GM18519 (cell line): Measurements from ENCODE around the gene SYTL5.

Experiments
- ATAC-seq: cut with Tn5 transposase; IDR thresholded peaks from one replicate; pipeline ENCODE4 v1.9.1; 2021; ENCODE audit warnings: mild to moderate bottlenecking, moderate library complexity; ENCODE audit not compliant: unreplicated experiment, low FRiP score

The SYTL5 gene

DNA sequence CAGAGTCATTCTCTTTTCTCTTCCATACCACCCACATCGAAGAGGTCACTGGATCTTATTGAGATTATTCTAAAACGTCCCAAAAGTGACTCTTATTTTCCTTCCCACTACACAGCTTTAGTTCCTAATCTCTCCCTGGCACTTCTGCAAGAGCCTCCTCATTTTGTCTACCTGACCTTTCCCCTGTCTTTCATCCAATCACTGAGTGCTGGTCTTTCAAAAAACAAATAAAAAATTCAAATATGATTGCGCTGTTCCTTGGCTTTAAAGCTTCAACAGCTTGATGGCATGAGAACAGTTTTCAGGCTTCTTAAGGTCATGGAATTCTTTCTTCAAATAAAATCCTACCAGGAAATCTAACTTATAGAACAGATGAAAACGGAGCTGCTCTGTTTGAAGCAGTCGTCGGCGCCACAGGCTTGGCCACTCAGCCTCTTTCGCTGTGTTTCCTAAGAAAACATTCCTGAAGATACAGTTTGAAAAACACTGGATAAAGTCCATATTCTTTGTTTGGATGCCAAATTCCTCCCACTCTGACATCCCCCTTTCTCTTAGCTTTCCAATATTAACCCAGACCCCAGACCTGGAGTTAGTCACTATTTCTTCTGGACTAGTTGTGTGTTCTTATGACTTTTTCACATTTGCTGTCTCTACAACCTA lies 12.5 kb downstream of the SYTL5 start:
- no peak for ATAC-seq

DNA sequence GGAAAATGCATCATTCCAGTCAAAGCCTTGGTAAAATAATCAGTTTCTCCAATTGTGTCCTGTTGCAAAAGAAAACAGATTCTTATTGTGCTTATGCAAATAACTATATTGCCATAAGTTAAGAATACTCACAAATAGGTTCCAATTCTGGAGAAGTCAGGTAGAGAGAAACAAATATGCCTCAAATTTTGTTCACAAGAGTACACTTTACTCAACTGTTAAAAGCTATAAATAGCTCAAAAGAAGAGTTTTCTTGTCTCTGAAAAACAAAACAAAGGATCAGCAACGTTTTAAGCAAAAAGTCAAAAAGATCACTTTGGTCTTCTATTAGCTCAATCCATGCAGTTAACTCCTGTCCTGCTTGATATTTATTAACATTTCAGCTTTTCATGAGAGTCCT lies 21.9 kb downstream of the SYTL5 start:
- ATAC-seq = no peak

DNA sequence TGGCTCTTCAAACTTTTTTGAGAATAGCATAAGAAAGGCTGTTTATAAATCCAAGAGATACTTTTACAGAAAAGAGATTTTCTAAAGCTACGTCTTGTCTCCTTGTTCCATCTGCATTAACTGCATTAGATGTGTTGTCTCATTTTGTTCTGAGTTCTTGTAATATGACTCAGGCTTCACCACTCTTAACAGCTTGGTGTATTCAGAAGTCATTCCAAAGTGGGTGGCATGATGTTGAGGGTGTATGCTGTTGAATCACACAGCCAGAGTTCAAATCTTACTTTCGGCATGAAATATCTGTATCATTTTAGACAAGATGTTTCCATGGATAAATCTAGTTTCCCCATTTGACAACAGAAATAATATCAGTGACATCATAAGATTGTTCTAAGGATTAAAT lies 30.1 kb downstream of the SYTL5 start:
- ATAC-seq = no peak

DNA sequence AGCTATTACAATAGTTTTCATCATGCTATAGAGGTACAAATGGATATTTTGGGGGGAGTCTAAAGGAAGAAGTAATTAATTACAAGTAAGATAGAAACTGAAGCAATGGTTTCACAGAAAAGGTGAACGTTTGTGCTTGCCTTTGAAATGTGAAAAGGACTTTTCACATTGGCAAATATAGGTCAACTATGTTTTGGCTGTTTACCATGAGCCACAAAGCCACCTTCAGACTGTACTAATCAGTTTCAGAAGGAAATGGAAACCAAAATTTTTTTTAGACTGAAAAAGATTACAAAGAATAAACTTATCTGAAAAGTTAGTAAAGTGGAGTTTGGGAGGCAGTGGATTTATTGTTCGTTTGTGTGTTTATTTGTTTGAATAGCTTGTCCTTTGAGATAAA lies 32.1 kb downstream of the SYTL5 start:
- no peak for ATAC-seq

DNA sequence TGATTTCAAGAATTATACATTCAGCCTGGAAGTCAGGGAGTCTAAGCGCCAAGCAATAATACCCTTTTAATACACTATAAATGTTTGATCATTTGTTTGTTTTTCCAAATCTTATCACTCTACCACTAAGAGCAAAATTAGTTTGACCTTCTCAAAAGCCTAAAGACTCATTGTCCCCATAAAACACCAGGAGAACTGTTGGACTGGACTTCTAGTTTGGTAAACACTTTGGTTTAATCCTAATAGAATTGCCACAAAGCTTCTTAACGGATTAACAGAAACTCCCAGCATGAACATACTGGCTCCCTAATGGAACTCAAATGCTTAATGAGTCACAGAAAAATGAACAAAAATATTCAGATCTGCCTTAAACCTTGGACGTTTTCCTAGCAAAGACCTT lies 34.9 kb downstream of the SYTL5 start:
- ATAC-seq = no peak

DNA sequence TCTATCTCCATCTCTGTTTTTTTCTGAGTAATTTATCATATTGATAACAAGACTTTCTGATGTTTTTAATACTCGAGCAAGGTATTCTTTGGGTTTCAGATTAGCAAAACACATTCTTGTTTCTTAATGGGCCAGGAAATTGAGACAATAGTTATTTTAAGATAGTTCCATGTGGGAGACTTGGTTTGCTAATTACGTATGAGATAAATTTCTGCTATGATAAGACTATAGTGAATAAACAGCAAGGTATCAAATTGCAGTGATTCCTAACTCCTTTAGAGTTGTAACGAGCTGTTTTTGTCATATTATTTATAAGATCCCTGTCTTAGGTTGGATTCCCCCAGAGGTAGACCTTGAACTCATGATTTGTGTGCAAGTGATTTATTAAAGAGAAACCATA lies 38.3 kb downstream of the SYTL5 start:
- ATAC-seq = no peak

DNA sequence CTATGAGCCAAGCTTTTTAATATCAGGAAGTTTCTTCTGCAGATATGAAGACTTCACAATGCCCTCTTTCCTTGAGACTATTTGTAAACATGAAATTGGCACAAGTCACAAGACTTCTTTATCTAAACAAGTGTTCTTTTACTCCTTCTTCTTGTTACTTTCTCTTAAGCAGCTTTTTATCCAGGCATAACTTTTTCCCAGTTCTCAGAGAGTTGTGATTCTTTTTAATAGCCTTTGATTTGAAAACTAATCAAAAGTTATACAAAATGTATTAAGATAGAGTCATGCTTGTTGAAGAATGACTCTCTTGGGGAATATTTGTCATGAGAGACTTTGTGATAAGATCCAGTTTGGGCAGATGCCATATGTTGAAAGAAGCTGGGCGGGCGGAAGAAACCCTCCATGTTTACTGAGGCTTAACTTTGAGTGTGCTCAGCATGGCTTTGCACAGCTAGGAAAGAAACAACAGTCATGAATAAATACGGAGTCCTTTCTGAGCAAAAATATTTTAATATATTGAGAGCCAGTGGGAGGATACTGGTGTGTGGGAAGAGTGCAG lies 39.3 kb downstream of the SYTL5 start:
- no peak for ATAC-seq

DNA sequence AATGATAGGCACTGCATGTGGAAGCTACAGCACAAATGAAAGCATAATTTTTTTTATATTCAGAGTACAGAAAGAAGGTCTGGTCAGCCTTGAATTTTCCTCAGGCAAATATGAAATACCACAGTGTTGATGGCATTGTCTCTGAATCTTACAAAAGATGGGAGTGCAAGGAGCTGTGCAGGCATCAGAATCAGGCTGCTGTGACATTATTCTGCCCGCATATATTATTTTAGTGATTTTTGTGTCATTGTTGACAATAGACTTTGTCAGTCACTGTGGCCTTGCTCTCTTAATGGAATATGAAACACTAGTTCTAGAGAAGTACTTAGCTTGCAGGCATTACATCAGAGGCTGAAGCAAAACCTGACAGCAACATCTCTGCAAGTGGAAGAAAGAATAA lies 42.5 kb downstream of the SYTL5 start:
- ATAC-seq = no peak

DNA sequence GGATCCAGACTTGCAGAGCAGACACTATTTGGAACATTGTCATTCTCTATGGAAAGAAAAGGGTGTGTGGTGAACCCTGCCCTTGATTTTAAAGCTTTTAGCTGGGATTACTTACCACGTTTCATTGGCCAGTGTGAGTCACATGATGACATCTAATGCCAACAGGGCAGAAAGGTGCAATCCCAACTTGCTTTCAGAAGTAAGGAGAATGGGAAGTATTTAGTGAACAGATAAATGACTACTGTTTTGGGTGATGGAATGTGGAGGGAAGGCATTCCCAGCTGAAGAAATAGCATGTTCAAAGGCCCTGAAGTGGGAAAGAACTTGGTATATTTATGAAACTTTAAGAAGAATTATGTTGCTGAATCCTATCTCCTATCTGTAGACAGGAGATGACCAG lies 44.5 kb downstream of the SYTL5 start:
- ATAC-seq = no peak

DNA sequence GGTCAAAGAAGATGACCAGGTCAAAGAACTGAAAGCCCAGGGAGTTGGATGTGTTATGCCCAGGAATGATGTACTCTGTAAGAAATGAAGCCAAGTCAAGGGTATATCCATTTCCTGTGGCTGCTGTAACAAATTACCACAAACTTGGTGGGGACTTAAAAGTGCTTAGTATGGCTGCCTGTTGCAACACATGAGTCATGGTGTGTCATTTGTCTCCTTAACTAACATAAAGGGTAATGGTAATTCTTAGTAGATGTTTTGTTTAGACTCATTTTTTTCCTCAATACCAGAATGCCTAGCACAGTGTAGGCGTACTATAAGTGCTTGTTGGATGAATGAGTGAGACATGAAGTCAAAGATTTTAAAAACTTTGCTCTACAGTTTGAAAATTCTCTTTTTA lies 45.7 kb downstream of the SYTL5 start:
- ATAC-seq = no peak

DNA sequence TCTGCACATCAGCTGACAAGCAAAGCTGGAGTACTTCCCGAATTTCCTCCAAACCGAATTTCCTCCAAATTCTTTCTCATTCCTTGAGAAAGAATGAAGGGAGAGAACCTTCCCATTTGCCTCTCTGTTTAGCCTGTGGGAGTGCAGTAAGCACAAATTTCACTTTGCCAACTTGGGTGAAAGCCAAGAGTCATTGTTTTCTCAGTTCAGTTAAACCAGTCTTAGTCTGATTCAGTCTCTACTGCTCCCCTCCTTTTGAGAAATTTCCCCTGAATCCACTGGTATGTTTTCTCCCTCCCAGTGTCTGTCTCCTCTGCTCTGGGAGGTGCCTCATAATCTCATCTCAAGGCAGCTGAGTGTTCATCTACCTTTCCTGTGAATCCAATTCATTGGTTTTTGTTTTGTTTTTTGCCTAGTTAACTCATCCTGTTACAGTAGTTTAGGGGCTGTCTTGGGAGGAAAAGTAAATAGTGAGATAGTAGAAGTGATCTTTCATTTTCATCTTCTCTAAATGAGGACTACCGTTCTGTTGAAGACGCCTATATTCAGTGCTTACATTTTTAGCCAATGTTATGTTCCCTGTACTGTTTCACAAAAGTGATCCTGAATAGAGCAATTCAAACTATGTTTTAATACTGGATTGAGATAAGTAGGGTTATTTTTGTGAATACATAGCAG lies 49.0 kb downstream of the SYTL5 start:
- no peak for ATAC-seq

DNA sequence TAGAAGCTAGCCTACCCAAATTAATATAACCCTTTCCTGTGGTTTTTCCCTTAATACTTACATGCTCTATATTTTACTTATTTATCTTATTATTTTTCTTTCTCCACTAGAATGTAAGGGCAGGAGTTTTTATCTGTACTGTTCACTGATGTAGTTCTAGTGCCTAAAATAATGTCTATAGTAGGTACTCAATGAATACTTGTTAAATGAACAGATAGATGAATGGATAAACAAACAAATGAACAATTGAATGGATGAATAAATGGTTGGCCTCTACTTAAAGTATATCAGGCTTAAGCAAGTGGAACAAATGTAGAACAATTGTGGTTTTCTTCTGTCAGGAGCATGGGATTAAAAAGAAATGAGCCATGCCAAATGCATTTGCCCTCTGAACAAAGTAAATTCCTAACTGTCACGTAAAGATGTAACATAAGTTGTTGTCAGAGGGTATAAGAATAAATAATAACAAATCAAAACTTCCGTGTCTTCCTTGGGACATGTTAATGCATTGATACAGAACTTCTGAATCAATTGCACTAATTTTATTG lies 54.1 kb downstream of the SYTL5 start:
- ATAC-seq = no peak

DNA sequence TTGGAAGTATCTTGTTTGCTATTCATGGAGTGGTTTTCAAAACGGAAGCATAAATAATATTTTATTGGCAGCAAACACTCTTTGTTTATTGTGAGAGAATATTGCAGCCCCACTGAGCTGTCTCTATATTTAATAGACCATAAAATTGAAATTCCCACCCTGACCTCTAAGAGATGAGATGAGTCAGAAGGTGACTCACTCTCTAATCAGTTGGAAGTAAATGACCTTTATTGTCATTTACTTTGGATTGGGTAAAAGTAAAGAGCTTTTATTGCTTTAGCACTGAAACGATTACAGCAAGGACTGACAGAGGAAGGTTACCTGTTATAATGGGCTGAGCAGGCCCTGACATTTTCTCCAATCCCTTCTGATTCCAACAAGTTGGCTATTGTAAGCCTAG lies 55.0 kb downstream of the SYTL5 start:
- ATAC-seq = no peak

DNA sequence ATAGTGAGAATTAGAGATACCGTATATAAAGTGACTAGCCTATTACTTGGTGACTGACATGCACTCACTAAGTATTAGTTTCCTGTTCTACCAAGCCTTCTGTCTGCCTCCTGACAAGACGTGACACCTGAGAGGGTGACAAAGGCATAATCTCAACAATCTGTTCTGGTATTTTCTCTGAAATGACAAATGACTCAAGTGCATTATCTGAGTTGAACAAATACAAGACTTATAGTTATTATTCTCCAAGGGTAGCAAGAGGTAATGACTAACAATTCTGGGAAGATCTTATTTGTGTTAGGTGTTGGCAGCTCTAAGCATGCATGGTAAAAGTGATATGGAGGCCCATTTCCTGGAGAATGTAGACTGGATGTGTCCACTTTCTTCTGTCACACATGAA lies 60.6 kb downstream of the SYTL5 start:
- no peak for ATAC-seq

DNA sequence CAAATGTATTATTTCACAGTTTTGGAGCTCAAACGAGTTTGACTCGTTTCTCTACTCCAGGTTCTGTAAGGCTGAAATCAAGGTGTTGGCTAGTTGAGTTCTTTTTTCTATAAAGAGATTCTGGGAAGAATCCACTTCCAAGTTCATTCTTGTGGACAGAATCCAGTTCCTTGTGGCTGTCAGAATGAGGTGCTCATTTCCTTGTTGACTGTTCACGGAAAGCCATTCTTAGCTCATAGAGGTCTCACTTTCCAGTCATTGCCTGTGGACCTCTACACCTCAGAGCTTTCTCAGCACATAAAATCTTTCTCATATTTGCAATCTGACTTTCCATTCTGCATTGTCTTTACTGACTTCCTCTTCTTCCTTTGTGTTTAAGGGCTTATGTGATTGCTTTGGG lies 62.9 kb downstream of the SYTL5 start:
- ATAC-seq = no peak

DNA sequence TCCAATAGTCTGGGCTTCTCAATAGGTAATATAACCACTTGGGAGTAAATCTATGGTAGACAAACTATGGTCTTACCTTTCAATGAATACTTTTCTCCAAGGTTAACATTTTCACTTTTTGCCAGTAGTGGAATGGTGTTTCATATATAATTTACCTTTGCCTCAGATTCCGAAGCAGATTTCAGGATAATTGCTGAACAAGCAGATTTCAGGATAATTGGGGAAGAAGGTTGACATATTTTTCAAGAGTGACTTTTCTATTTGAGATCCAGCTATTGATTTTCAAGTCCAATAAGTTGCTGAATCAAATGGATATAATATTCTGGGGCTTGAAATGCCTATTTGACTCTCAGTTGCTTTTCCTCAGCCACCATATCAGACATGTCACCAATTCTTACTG lies 63.6 kb downstream of the SYTL5 start:
- no peak for ATAC-seq

DNA sequence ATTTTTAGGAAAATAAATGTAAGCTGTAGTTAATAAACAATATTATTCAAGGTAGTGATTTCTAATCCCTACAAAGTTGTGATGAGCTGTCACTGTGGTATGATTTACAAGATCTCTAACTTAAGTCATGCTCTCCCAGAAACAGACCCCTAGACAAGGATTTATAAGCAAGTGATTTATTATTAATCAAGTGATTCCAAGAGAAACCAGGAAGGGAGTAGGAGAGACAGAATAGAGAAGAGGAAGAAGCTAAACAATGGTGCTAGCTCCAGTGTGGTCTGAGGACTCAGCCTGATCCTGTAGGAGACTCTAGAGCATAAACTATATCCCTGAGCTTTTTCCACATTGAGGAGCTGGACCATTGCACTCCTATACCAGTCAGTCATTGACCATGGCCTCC lies 73.1 kb downstream of the SYTL5 start:
- no peak for ATAC-seq

DNA sequence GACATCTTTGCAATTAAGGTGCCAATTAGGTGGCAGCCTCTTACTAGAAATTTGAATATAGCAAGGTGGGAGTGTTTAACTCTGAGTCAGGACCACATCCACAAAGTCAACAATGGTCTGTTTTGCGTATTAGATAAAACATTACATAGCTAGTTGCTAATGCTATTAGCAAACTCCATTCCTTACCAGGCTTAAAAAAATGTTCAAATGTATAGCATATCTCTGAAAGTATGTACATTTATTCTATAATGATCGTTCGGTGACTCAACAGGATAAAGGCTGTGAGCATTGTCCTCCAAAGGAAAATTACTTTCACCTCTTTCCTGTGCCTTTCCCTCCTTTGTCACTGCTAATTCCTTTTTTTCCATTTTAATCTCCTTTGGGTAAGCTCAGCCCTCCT lies 74.5 kb downstream of the SYTL5 start:
- no peak for ATAC-seq

DNA sequence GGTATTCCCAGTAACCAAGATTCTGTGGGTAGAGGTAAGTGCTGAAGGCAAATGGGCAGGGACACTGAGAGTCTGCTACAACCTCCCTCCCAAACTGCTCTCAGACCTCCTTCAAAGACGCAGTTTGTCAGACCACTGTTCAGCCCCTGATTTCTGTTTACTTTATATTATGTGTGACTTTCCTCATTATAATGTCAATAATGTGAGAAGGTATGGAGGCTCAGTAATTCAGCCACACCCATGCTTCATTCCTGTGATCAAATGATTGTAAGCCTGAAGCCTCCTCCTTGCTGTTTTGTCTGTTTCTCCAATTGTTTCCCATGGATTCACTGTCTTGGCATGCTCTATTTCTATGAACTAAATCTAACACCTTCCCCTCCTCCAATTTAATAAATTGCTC lies 75.6 kb downstream of the SYTL5 start:
- no peak for ATAC-seq

DNA sequence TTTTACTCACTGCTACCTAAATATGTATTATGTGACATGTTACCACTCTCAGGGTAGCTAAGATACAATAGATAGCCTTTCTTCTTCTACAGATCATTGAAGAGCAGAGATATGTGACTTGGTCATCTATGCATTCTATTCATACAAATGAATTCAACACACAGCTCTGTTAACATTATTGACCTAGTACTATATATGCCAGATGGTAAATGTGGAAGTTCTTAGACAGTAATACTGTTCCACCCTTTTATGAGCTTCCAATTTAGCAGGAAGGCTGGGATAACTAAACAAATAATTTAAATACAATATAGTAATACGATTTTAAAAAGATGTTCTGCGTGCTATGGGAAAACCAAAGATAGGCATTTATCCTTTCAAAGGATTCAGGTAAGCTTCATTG lies 76.0 kb downstream of the SYTL5 start:
- ATAC-seq = no peak

DNA sequence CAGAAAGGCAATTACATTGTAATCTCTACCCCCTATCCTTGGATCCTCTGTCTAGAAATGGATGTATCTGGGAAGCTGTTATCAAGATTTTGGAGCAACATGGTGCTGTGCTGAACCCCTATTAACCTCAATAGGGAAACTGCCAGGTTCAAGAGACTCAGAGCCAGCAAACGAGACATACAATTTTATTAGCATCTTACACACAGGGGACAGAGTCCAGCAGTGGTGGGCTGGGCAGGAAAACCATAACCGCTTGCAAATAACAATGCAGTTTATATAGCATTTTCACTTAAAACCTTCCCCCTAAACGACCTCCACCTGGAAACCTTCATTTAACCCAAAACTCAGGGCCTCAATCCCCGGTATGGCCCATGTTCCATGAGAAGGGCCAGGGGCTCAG lies 79.5 kb downstream of the SYTL5 start:
- no peak for ATAC-seq
